ENCODE data around the gene AP1G2. TPM values are rescaled to one million over a fixed set of nuclear protein-coding genes. Genes with fewer than 3 reads are reported as not detected.

The AP1G2 gene
- total and polyA plus RNA-seq, 2 of the 13 experiments (the other 11 are each of a cell fraction or from before 2014, with no cell fraction given): 96.9 to 611 TPM

DNA sequence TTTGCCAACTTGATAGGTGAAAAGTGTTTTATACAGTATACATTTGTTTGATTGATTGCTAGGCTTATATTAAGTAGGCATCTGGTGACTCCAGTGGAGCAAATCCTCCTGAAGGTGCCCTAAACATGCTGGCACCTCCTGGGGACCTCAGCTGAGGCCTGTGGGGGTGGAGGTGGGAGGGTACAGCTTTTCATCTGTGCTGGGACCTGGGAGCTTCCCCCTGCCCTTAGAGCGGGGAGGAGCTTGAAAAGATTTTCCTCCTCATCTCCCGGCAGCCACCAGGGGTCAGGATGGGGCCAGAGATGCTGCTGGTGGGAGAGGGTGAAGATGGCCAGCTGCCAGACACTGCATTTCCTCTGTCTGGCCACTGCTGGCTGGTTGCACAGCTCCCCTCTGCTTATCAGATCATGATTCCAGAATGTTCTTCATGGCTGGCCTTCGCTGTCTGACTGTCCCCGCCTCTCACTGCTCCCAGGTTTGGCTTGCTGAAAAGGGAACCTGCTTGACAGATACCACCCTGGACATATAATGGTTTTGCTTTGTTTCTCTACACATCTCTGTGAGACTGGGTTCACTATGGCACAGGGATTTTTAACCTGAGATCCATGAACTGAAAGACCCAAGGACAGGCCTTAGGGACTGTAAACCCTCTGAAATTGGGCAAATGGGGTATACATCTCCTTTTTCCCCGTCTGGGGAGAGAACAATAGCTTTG lies 21.4 kb upstream of the AP1G2 start (continued):
- no peak for TF ChIP-seq NONO (IDR thresholded peaks at IDR 0.05)
- TF ChIP-seq NONO (CRISPR knock-in tag; conservative IDR thresholded peaks at IDR 0.05): peak; percentile 86
- TF ChIP-seq PRMT3 (CRISPR knock-in tag; IDR thresholded peaks at IDR 0.05; ENCODE audit: borderline replicate concordance, low read depth): no peak
- peak; percentile 97 for TF ChIP-seq KDM2A (CRISPR knock-in tag; IDR thresholded peaks at IDR 0.05; ENCODE audit: borderline replicate concordance, low read depth)
- TF ChIP-seq ZNF251 (CRISPR knock-in tag; IDR thresholded peaks at IDR 0.05): peak; percentile 96; the same call in 1 of the 2 replicates
- TF ChIP-seq RORA (CRISPR knock-in tag; IDR thresholded peaks at IDR 0.05): no peak
- TF ChIP-seq, protein P1, sequence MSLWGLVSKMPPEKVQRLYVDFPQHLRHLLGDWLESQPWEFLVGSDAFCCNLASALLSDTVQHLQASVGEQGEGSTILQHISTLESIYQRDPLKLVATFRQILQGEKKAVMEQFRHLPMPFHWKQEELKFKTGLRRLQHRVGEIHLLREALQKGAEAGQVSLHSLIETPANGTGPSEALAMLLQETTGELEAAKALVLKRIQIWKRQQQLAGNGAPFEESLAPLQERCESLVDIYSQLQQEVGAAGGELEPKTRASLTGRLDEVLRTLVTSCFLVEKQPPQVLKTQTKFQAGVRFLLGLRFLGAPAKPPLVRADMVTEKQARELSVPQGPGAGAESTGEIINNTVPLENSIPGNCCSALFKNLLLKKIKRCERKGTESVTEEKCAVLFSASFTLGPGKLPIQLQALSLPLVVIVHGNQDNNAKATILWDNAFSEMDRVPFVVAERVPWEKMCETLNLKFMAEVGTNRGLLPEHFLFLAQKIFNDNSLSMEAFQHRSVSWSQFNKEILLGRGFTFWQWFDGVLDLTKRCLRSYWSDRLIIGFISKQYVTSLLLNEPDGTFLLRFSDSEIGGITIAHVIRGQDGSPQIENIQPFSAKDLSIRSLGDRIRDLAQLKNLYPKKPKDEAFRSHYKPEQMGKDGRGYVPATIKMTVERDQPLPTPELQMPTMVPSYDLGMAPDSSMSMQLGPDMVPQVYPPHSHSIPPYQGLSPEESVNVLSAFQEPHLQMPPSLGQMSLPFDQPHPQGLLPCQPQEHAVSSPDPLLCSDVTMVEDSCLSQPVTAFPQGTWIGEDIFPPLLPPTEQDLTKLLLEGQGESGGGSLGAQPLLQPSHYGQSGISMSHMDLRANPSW (CRISPR knock-in tag; IDR thresholded peaks at IDR 0.05; ENCODE audit: borderline replicate concordance): peak; percentile 64; the same call in 1 of the 2 replicates
- peak; percentile 71 for TF ChIP-seq ZFY (CRISPR knock-in tag; IDR thresholded peaks at IDR 0.05)
- peak; percentile 99 for TF ChIP-seq ERF (CRISPR knock-in tag; IDR thresholded peaks at IDR 0.05)
- TF ChIP-seq, protein P2, sequence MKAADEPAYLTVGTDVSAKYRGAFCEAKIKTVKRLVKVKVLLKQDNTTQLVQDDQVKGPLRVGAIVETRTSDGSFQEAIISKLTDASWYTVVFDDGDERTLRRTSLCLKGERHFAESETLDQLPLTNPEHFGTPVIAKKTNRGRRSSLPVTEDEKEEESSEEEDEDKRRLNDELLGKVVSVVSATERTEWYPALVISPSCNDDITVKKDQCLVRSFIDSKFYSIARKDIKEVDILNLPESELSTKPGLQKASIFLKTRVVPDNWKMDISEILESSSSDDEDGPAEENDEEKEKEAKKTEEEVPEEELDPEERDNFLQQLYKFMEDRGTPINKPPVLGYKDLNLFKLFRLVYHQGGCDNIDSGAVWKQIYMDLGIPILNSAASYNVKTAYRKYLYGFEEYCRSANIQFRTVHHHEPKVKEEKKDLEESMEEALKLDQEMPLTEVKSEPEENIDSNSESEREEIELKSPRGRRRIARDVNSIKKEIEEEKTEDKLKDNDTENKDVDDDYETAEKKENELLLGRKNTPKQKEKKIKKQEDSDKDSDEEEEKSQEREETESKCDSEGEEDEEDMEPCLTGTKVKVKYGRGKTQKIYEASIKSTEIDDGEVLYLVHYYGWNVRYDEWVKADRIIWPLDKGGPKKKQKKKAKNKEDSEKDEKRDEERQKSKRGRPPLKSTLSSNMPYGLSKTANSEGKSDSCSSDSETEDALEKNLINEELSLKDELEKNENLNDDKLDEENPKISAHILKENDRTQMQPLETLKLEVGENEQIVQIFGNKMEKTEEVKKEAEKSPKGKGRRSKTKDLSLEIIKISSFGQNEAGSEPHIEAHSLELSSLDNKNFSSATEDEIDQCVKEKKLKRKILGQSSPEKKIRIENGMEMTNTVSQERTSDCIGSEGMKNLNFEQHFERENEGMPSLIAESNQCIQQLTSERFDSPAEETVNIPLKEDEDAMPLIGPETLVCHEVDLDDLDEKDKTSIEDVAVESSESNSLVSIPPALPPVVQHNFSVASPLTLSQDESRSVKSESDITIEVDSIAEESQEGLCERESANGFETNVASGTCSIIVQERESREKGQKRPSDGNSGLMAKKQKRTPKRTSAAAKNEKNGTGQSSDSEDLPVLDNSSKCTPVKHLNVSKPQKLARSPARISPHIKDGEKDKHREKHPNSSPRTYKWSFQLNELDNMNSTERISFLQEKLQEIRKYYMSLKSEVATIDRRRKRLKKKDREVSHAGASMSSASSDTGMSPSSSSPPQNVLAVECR (CRISPR knock-in tag; IDR thresholded peaks at IDR 0.05; ENCODE audit: borderline replicate concordance): peak; percentile 89; the same call in 1 of the 2 replicates
- 0 out of 2 replicates have a peak, but pooled peaks have one; percentile 69 for TF ChIP-seq EED (CRISPR knock-in tag; IDR thresholded peaks at IDR 0.05)
- no peak; the same call in 1 of the 2 replicates for TF ChIP-seq ZNF75D (CRISPR knock-in tag; IDR thresholded peaks at IDR 0.05; ENCODE audit: borderline replicate concordance)
- TF ChIP-seq DNMT1 (CRISPR knock-in tag; IDR thresholded peaks at IDR 0.05): peak; percentile 99
- no peak for TF ChIP-seq ZNF101 (CRISPR knock-in tag; IDR thresholded peaks at IDR 0.05; ENCODE audit: borderline replicate concordance, low read depth)
- TF ChIP-seq, protein P3, sequence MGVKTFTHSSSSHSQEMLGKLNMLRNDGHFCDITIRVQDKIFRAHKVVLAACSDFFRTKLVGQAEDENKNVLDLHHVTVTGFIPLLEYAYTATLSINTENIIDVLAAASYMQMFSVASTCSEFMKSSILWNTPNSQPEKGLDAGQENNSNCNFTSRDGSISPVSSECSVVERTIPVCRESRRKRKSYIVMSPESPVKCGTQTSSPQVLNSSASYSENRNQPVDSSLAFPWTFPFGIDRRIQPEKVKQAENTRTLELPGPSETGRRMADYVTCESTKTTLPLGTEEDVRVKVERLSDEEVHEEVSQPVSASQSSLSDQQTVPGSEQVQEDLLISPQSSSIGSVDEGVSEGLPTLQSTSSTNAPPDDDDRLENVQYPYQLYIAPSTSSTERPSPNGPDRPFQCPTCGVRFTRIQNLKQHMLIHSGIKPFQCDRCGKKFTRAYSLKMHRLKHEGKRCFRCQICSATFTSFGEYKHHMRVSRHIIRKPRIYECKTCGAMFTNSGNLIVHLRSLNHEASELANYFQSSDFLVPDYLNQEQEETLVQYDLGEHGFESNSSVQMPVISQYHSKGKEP (CRISPR knock-in tag; IDR thresholded peaks at IDR 0.05): no peak; the same call in none of the 2 replicates
- no peak for TF ChIP-seq ZNF382 (CRISPR knock-in tag; IDR thresholded peaks at IDR 0.05; ENCODE audit: borderline replicate concordance)
- no peak for TF ChIP-seq MLLT10 (CRISPR knock-in tag; IDR thresholded peaks at IDR 0.05)
- no peak for TF ChIP-seq SOX6 (IDR thresholded peaks at IDR 0.05)
- peak; percentile 88 for TF ChIP-seq SOX6 (CRISPR knock-in tag; IDR thresholded peaks at IDR 0.05)
- peak; percentile 66; the same call in 1 of the 2 replicates for TF ChIP-seq MYC (CRISPR knock-in tag; IDR thresholded peaks at IDR 0.05; ENCODE audit: borderline replicate concordance)
- no peak for TF ChIP-seq AGO1 (IDR thresholded peaks at IDR 0.05; ENCODE audit: low read depth, low read length, poor library complexity, severe bottlenecking)
